Sigmoid colon (tissue), 7 donors: ENCODE results near the gene HIVEP1. TPM values are rescaled to one million over a fixed set of nuclear protein-coding genes. Genes with fewer than 3 reads are reported as not detected.
"Not testable (repeated sequence)": the region's sequence is repeated elsewhere in the genome, so short reads cannot be mapped to it uniquely, and the experiment has no call there.

Experiments
- DNase-seq: peaks from one replicate; pipeline ENCODE4 v3.0.0-alpha.2; 2019
- H3K27ac ChIP-seq, 4 donors: fragments of 200-600 bp; sonication (generic); one replicate each; pipeline ENCODE4 v1.5.1; 2016 to 2019; ENCODE audit warnings: mild to moderate bottlenecking in 1 of 4
- H3K27me3 ChIP-seq, 3 donors: fragments of 200-600 bp; sonication (generic); one replicate each; pipeline ENCODE4 v1.5.1; 2019; ENCODE audit warnings: mild to moderate bottlenecking in 1 of 3
- H3K36me3 ChIP-seq, 4 donors: fragments of 200-600 bp; sonication (generic); one replicate each; pipeline ENCODE4 v1.5.1; 2016 to 2019
- H3K4me1 ChIP-seq, 4 donors: fragments of 200-600 bp; sonication (generic); one replicate each; pipeline ENCODE4 v1.5.1; 2017 to 2019
- H3K4me3 ChIP-seq, 4 donors: fragments of 200-600 bp; sonication (generic); one replicate each; pipeline ENCODE4 v1.5.1; 2017 to 2019; ENCODE audit warnings: mild to moderate bottlenecking in 2 of 4, moderate library complexity in 1 of 4
- H3K9me3 ChIP-seq, 4 donors: fragments of 200-600 bp in 3 of 4; sonication (generic) in 3 of 4; one replicate each; pipeline versions ENCODE4 v1.5.1 to v1.6.1; 2013 to 2019
- CTCF ChIP-seq, 4 experiments: fragments of 450-650 bp in 3 of 4; fragments of 200-600 bp in 1 of 4; IDR thresholded peaks; one replicate each; pipeline ENCODE4 v1.5.1; 2016 to 2019; ENCODE audit warnings: antibody characterized with exemption in 4 of 4, mild to moderate bottlenecking in 3 of 4, moderate library complexity in 2 of 4
- EP300 ChIP-seq, 4 donors: sonication (generic); formaldehyde crosslinking; IDR thresholded peaks; one replicate each; pipeline ENCODE4 v1.6.1; 2017; ENCODE audit warnings: antibody characterized with exemption in 4 of 4
- POLR2A ChIP-seq, 2 donors: fragments of 450-650 bp; IDR thresholded peaks; one replicate each; pipeline ENCODE4 v1.6.1; 2016; ENCODE audit warnings: antibody characterized with exemption in 2 of 2, mild to moderate bottlenecking in 2 of 2, moderate library complexity in 2 of 2
- POLR2AphosphoS5 ChIP-seq, 4 donors: sonication (generic); formaldehyde crosslinking; IDR thresholded peaks; one replicate each; pipeline ENCODE4 v1.6.1; 2017; ENCODE audit warnings: antibody characterized with exemption in 4 of 4
- WGBS, 2 donors: extraction: QIAGEN DNeasy Blood & Tissue Kit; methylation state at CpG; one replicate each; pipeline ENCODE4 v1.1.7; 2013; 5-methylcytosine and 5-hydroxymethylcytosine counted together
- intact Hi-C: fragments of 100-400 bp; cut with DNase I; formaldehyde crosslinking; loops from one replicate; pipeline ENCODE4 v1.15.1; 2023
- polyA plus RNA-seq, 3 donors: library from polyadenylated mRNA; stranded (reverse); fragments of 200-250 nt; gene quantifications; one replicate each; pipeline ENCODE4 v1.2.3, GENCODE V29; 2013
- total RNA-seq, 4 donors: library from RNA; depleted of rRNA; stranded (reverse); fragments of >200 nt; gene quantifications; one replicate each; pipeline ENCODE4 v1.1.0, GENCODE V29; 2016
- donor health status: healthy with polysubstance abuse.
- donor health status: Bipolar disorder and iron deficiency.
- donor health status: healthy.

HIVEP1 gene
- total and polyA plus RNA-seq, 7 donors, result 4.6 to 28.5 (median 13.2) TPM

DNA sequence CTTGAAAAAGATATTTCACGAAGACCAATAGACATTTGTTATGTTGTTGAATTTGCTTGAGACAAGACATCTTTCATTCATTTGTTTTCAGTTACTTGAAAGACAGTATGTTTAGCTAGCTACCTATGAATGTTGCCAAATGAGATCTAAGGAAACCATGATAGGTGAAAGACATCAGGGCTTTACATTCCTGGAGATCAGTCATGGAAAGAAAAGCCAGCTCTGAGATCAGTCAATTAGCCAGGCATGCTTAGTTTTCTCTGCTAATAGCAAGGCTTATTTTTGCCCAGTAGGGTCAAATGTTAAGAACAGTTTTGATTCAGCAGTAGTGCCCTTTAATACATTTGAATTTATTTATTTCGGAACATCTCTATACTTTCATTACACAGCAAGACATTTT, 161.5 kb downstream of the HIVEP1 start:
- 59 to 73% methylated on average over 2 of the region's 2 CpGs for WGBS, 2 donors
- intact Hi-C loops, result no loop called here

DNA sequence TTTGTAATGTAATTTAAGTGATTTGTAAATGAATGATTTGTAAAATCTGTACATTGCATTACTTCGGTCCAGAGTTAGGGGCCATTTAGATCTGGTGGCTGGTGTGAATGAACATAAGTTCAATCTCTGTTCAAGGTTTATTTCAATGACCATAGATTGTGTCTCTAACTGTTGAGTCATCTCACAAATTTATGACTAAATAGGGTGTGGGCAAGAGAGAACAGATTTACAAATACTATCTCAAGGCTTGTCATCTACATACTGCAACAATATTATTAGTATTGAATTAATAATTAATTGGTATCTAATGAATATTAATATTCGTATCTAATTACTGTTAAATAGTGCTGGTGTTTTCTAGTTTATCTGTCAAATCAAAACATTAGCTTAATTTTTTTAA, 162.8 kb downstream of the HIVEP1 start:
- no peak for TF ChIP-seq CTCF (IDR thresholded peaks at IDR 0.05)
- TF ChIP-seq EP300 (IDR thresholded peaks at IDR 0.05), result no peak
- TF ChIP-seq POLR2A (IDR thresholded peaks at IDR 0.05), result no peak
- H3K4me1 ChIP-seq, result no peaks in the 10 kb centered on the region
- intact Hi-C loops, result no loop called here
- H3K4me3 ChIP-seq, result no peak overlapping the region
- 90 to 91% methylated on average over 2 of the region's 2 CpGs for WGBS, 2 donors
- no peaks in the 10 kb centered on the region for H3K36me3 ChIP-seq
- H3K27me3 ChIP-seq, result no peaks in the 10 kb centered on the region
- H3K9me3 ChIP-seq, result no peaks in the 10 kb centered on the region
- DNase-seq, result no peak
- H3K27ac ChIP-seq, result no peak overlapping the region

More for the DNA sequence above, 161.5 kb downstream of the HIVEP1 start:
- TF ChIP-seq EP300 (IDR thresholded peaks at IDR 0.05), result no peak
- TF ChIP-seq POLR2A (IDR thresholded peaks at IDR 0.05), result no peak
- no peak for TF ChIP-seq POLR2AphosphoS5 (IDR thresholded peaks at IDR 0.05)
- no peak for TF ChIP-seq CTCF (IDR thresholded peaks at IDR 0.05)
- Histone ChIP-seq H3K4me3 (no peak overlapping the region), H3K4me1 (no peaks in the 10 kb centered on the region), H3K36me3 (no peaks in the 10 kb centered on the region), H3K9me3 (no peaks in the 10 kb centered on the region), H3K27me3 (no peaks in the 10 kb centered on the region), H3K27ac (no peak overlapping the region)
- DNase-seq, result no peak

- Histone ChIP-seq H3K27me3 (no peaks in the 10 kb centered on the region), H3K9me3 (no peaks in the 10 kb centered on the region), H3K36me3 (no peaks in the 10 kb centered on the region), H3K4me3 (no peak overlapping the region), H3K4me1 (no peaks in the 10 kb centered on the region), H3K27ac (no peak overlapping the region)
- intact Hi-C loops, result no loop called here
- 96% methylated on average over 8 of the region's 8 CpGs for WGBS, 2 donors
- no peak for DNase-seq
- no peak for TF ChIP-seq POLR2AphosphoS5 (IDR thresholded peaks at IDR 0.05)
- TF ChIP-seq CTCF (IDR thresholded peaks at IDR 0.05), result no peak
- TF ChIP-seq EP300 (IDR thresholded peaks at IDR 0.05), result no peak
- no peak for TF ChIP-seq POLR2A (IDR thresholded peaks at IDR 0.05)
Measured at GRCh38 chr6:12175626-12176025, 163.5 kb downstream of the HIVEP1 start.

DNA sequence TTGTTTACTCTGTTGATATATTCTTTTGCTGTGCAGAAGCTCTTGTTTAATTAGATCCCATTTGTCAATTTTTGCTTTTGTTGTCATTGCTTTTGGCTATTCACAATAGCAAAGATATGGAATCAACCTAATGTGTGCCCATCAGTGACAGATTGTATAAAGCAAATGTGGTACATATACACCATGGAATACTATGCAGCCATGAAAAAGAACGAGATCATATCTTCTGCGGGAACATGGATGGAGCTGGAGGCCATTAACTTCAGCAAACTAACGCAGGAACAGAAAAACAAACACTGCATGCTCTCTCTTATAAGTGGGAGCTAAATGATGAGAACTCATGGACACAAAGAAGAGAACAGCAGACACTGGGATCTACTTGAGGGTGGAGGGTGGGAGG, 164.7 kb downstream of the HIVEP1 start:
- DNase-seq, H3K27me3 ChIP-seq, H3K4me3 ChIP-seq, H3K9me3 ChIP-seq, H3K4me1 ChIP-seq, H3K27ac ChIP-seq, intact Hi-C loops, H3K36me3 ChIP-seq: not testable (repeated sequence)
- WGBS, 2 donors, result 96% methylated on average over 3 of the region's 3 CpGs

DNA sequence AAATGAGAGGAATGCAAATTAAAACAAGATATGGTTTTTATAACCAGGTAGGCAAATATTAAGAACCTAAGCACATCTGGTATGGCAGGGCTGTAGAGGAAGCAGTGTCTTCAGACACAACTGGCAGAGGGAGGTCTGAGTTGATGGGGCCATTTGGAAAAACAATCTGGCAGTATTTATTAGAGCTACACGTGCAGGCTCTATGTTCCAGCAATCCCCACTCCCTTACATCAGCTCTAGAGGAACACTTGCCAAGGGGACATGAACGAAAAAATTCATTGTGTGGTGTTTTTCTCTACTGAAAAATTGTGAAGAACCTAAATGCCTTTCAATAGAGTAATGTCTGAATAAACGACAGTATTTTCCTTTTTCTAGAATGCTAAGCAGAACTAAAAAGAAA, 166.4 kb downstream of the HIVEP1 start:
- no peak for DNase-seq
- intact Hi-C loops, result no loop called here
- WGBS, 2 donors, result 71 to 72% methylated on average over 3 of the region's 3 CpGs
- H3K36me3 ChIP-seq, result no peaks in the 10 kb centered on the region
- H3K9me3 ChIP-seq, result no peaks in the 10 kb centered on the region
- no peak for TF ChIP-seq POLR2AphosphoS5 (IDR thresholded peaks at IDR 0.05)
- no peak for TF ChIP-seq CTCF (IDR thresholded peaks at IDR 0.05)
- no peak for TF ChIP-seq POLR2A (IDR thresholded peaks at IDR 0.05)
- TF ChIP-seq EP300 (IDR thresholded peaks at IDR 0.05), result no peak
- no peaks in the 10 kb centered on the region for H3K27me3 ChIP-seq
- no peak overlapping the region for H3K27ac ChIP-seq
- no peaks in the 10 kb centered on the region for H3K4me1 ChIP-seq
- no peak overlapping the region for H3K4me3 ChIP-seq
